Left ventricle myocardium inferior (tissue), 1 donor: ENCODE measurements around the gene LRP3. TPM values are rescaled to one million over a fixed set of nuclear protein-coding genes. Genes with fewer than 3 reads are reported as not detected.

ENCODE experiments used
- DNase-seq: peaks from one replicate; pipeline ENCODE4 v3.0.0-alpha.2; 2020
- H3K27ac ChIP-seq: fragments of 200-600 bp; replicated peaks from 2 replicates; pipeline ENCODE4 v1.8.0; 2021
- H3K27me3 ChIP-seq: fragments of 200-600 bp; 2 replicates; pipeline ENCODE4 v1.8.0; 2021; ENCODE audit warnings: low read depth
- H3K36me3 ChIP-seq: fragments of 200-600 bp; 2 replicates; pipeline ENCODE4 v1.8.0; 2021
- H3K4me1 ChIP-seq: fragments of 200-600 bp; 2 replicates; pipeline ENCODE4 v1.8.0; 2021
- H3K4me3 ChIP-seq: fragments of 200-600 bp; 2 replicates; pipeline ENCODE4 v1.8.0; 2021; ENCODE audit warnings: mild to moderate bottlenecking, moderate library complexity
- H3K9me3 ChIP-seq: fragments of 200-600 bp; replicated peaks from 2 replicates; pipeline ENCODE4 v1.8.0; 2021
- CTCF ChIP-seq: fragments of 200-600 bp; IDR thresholded peaks from 2 replicates; pipeline ENCODE4 v1.8.0; 2021; ENCODE audit warnings: antibody characterized with exemption, mild to moderate bottlenecking, borderline replicate concordance
- intact Hi-C: fragments of 100-400 bp; cut with micrococcal nuclease; formaldehyde crosslinking; loops from one replicate; pipeline ENCODE4 v1.11.0; 2022
- total RNA-seq: library from RNA; stranded (reverse); fragmentation: NEBNext Ultra II Directional; extraction: Animal tissue kit (Norgen Biotek cat#: 25700); gene quantifications from one replicate; pipeline ENCODE4 v1.2.1, GENCODE V29; 2021
- donor health status: DM: no; HTN: yes; CAD: no; lungs with severe emphysema.

Gene LRP3
- total RNA-seq, 1 donor from 2014 or later = 20.8 TPM

- H3K27me3 ChIP-seq = peaks cover 99% of the 10 kb centered on the region
Observed at GRCh38 chr19:33231511-33231910, 37.4 kb downstream of the LRP3 start.

GRCh38 chr19:33232656-33233055 lies 38.5 kb downstream of the LRP3 start:
- Histone ChIP-seq H3K4me1 (no peaks in the 10 kb centered on the region), H3K27ac (no peak overlapping the region), H3K4me3 (no peak overlapping the region), H3K36me3 (peaks cover under 1% of the 10 kb centered on the region), H3K9me3 (peaks cover 22% of the 10 kb centered on the region), H3K27me3 (peaks cover 96% of the 10 kb centered on the region)
- TF ChIP-seq CTCF = no peak
- intact Hi-C loops = no loop called here
- no peak for DNase-seq

More at GRCh38 chr19:33231511-33231910, 37.4 kb downstream of the LRP3 start:
- H3K9me3 ChIP-seq = peaks cover 30% of the 10 kb centered on the region
- no peak overlapping the region for H3K4me3 ChIP-seq
- peaks cover 5% of the 10 kb centered on the region for H3K4me1 ChIP-seq
- TF ChIP-seq CTCF = no peak
- H3K36me3 ChIP-seq = peaks cover 5% of the 10 kb centered on the region
- intact Hi-C loops = no loop called here
- DNase-seq = no peak
- H3K27ac ChIP-seq = no peak overlapping the region

GRCh38 chr19:33233056-33233873 lies 39.1 kb downstream of the LRP3 start:
- intact Hi-C loops = no loop called here
- H3K27ac ChIP-seq = no peak overlapping the region
- H3K36me3 ChIP-seq = no peaks in the 10 kb centered on the region
- no peak overlapping the region for H3K4me3 ChIP-seq
- H3K4me1 ChIP-seq = no peaks in the 10 kb centered on the region
- no peak for TF ChIP-seq CTCF
- peaks cover 90% of the 10 kb centered on the region for H3K27me3 ChIP-seq
- no peak for DNase-seq
- peaks cover 16% of the 10 kb centered on the region for H3K9me3 ChIP-seq

GRCh38 chr19:33234092-33234491 lies 40.0 kb downstream of the LRP3 start:
- peaks cover 7% of the 10 kb centered on the region for H3K9me3 ChIP-seq
- H3K27ac ChIP-seq = no peak overlapping the region
- no peak for DNase-seq
- intact Hi-C loops = no loop called here
- H3K4me3 ChIP-seq = no peak overlapping the region
- no peak for TF ChIP-seq CTCF
- H3K27me3 ChIP-seq = peaks cover 82% of the 10 kb centered on the region
- H3K4me1 ChIP-seq = no peaks in the 10 kb centered on the region
- no peaks in the 10 kb centered on the region for H3K36me3 ChIP-seq

- H3K27me3 ChIP-seq = peaks cover 77% of the 10 kb centered on the region
- DNase-seq = no peak
- H3K4me1 ChIP-seq = no peaks in the 10 kb centered on the region
- H3K27ac ChIP-seq = no peak overlapping the region
- peaks cover under 1% of the 10 kb centered on the region for H3K9me3 ChIP-seq
- H3K4me3 ChIP-seq = no peak overlapping the region
- no peaks in the 10 kb centered on the region for H3K36me3 ChIP-seq
- intact Hi-C loops = loop anchor here (5.0 kb wide), 1 partner anchor 173 kb away; no protein-coding TSS in a partner anchor
- no peak for TF ChIP-seq CTCF
Observed at GRCh38 chr19:33234736-33235135, 40.6 kb downstream of the LRP3 start.
